ENCODE measurements around the gene LRRC49. TPM values are rescaled to one million over a fixed set of nuclear protein-coding genes. Genes with fewer than 3 reads are reported as not detected.

LRRC49 gene
- total and polyA plus RNA-seq, 2 of the 13 experiments (the other 11 are each of a cell fraction or from before 2014, with no cell fraction given) = 0.57 to 1.00 TPM

GRCh38 chr15:71013446-71013845, 120.8 kb downstream of the LRRC49 start:
- no peak for DNase-seq (ENCODE audit: low spot score)
- no peak for TF ChIP-seq ZNF660 (CRISPR knock-in tag; IDR thresholded peaks at IDR 0.05; ENCODE audit: borderline replicate concordance, low read depth)
- TF ChIP-seq ZNF709 (CRISPR knock-in tag; IDR thresholded peaks at IDR 0.05) = no peak
- TF ChIP-seq, protein P1, sequence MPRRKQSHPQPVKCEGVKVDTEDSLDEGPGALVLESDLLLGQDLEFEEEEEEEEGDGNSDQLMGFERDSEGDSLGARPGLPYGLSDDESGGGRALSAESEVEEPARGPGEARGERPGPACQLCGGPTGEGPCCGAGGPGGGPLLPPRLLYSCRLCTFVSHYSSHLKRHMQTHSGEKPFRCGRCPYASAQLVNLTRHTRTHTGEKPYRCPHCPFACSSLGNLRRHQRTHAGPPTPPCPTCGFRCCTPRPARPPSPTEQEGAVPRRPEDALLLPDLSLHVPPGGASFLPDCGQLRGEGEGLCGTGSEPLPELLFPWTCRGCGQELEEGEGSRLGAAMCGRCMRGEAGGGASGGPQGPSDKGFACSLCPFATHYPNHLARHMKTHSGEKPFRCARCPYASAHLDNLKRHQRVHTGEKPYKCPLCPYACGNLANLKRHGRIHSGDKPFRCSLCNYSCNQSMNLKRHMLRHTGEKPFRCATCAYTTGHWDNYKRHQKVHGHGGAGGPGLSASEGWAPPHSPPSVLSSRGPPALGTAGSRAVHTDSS (CRISPR knock-in tag; conservative IDR thresholded peaks at IDR 0.05) = no peak
- no peak for TF ChIP-seq DNMT3B (CRISPR knock-in tag; conservative IDR thresholded peaks at IDR 0.05)
- TF ChIP-seq USF2 (IDR thresholded peaks at IDR 0.05; ENCODE audit: low read depth, low read length) = no peak
- no peak for TF ChIP-seq USF2 (CRISPR knock-in tag; IDR thresholded peaks at IDR 0.05; ENCODE audit: borderline replicate concordance)
- Histone ChIP-seq H3K27ac (ENCODE audit: extremely low read length, insufficient read depth, low read length) (no peak overlapping the region), H3K79me2 (ENCODE audit: insufficient read depth, low read length) (no peaks in the 10 kb centered on the region), H4K20me1 (ENCODE audit: insufficient read depth, low read length) (no peaks in the 10 kb centered on the region), H3K27me3 (ENCODE audit: control insufficient read depth in 1 of 2, insufficient read depth in 2 of 2, low read length in 2 of 2) (no peaks in the 10 kb centered on the region), H3K4me1 (ENCODE audit: insufficient read depth, low read length) (no peaks in the 10 kb centered on the region), H3K4me2 (ENCODE audit: low read depth, low read length) (no peak overlapping the region), H3K9ac (ENCODE audit: insufficient read depth, low read depth, low read length) (no peak overlapping the region), H3K9me3 (ENCODE audit: low read length) (no peaks in the 10 kb centered on the region), H3K36me3 (replicated peaks in 1 of 2; ENCODE audit: control insufficient read depth in 1 of 2, insufficient read depth in 2 of 2, low read length in 2 of 2) (no peaks in the 10 kb centered on the region), H2AFZ (ENCODE audit: low read length) (no peak overlapping the region), H3K4me3 (replicated peaks in 1 of 3; ENCODE audit: insufficient read depth in 1 of 3, low read depth in 2 of 3, low read length in 3 of 3) (no peak overlapping the region)
- ChIA-PET CTCF (ENCODE audit: low intra/inter-chr PET ratio, low total read pairs) (no interaction called here), POLR2A (no interaction called here)
- BruUV-seq (replicated peaks) = no TSS peak
- in situ Hi-C loops (cut with HindIII; ENCODE audit: extremely low pct_ligation_motif_present, low pct_unique_long_range_greater_than_20kb) = no loop called here
- intact Hi-C loops (cut with micrococcal nuclease; ENCODE audit: unreplicated experiment) = no loop called here
- ATAC-seq = no peak
- WGBS (ENCODE audit: low lambda C conversion rate) = 13% methylated on average over 2 of the region's 2 CpGs
- no peak for FAIRE-seq

Measured in HepG2 (cell line).